HG02970 (cell line): ENCODE results near the gene ALKBH1.
"Not testable (repeated sequence)": the region's sequence is repeated elsewhere in the genome, so short reads cannot be mapped to it uniquely, and the experiment has no call there.

Experiments
- ATAC-seq: cut with Tn5 transposase; IDR thresholded peaks from one replicate; pipeline ENCODE4 v1.9.1; 2021; ENCODE audit warnings: mild to moderate bottlenecking, moderate library complexity, moderate number of reproducible peaks; ENCODE audit not compliant: unreplicated experiment, low FRiP score

ALKBH1 gene, protein sequence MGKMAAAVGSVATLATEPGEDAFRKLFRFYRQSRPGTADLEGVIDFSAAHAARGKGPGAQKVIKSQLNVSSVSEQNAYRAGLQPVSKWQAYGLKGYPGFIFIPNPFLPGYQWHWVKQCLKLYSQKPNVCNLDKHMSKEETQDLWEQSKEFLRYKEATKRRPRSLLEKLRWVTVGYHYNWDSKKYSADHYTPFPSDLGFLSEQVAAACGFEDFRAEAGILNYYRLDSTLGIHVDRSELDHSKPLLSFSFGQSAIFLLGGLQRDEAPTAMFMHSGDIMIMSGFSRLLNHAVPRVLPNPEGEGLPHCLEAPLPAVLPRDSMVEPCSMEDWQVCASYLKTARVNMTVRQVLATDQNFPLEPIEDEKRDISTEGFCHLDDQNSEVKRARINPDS

DNA sequence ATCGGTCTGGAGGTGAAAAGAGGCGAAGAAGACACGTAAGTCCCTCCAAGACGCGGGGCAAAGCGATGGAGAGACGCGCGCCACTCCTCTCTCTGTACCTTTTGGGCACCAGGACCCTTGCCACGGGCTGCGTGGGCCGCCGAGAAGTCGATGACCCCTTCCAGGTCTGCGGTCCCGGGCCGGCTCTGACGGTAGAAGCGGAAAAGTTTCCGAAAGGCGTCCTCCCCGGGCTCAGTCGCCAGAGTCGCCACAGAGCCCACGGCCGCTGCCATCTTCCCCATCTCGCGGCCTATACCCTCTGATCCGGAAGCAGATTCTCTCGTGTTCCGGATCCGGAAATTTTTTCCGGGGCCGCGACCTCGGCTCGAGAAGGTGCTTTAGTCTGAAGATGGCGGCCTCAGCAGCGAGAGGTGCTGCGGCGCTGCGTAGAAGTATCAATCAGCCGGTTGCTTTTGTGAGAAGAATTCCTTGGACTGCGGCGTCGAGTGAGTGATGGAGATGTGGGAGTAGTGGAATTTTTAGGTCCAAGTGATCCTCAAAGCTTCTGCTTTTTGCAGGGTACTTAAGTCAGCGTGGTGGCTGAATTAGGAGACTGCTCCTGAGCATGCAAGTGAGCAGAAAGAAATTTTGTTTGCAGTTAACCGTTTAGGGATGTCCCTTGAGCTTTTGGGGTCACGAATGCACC, at the start of gene ALKBH1, which contains the start of gene SLIRP:
Gene ALKBH1, minus strand, starts transcription at position 300 of the 685 bp plus-strand sequence. Its CDS starts 19 bp downstream, at position 281.
Gene SLIRP, plus strand, starts transcription at position 380 of the 685 bp plus-strand sequence. Its CDS starts 9 bp downstream, at position 389.
- peak; percentile 96 for ATAC-seq

DNA sequence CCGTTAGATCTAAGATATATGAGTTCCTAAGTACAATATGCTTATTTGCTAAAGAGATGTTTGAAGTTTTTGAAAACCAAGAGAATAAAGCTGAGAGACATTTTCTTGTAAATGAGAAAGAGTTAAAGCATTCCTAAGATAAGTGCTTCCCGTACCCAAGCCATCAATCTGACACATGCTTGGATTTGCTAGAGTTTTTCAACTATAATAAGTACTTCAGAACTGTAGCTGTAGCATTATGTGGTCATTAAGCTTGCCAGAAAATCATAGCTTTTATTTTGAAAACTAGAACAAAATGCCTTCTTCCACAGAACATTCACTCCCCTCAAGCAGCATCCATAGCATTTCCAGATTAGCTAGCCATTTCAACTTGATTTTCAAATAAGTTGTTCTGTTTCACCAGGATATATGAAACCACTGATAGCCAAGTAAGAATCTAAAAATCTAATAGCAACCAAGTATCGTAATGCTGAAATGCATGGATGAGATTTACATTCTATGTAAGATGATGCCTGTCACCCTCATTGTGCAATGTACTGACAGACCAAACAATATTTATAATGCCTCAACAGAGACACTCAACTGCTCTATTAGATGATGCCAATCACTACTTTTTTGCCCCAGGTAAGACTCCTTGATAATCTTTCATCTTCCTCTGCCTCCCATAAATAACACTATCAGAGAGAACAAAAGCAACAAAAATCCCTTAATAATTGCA, 45.1 kb upstream of the ALKBH1 start:
- no peak for ATAC-seq

DNA sequence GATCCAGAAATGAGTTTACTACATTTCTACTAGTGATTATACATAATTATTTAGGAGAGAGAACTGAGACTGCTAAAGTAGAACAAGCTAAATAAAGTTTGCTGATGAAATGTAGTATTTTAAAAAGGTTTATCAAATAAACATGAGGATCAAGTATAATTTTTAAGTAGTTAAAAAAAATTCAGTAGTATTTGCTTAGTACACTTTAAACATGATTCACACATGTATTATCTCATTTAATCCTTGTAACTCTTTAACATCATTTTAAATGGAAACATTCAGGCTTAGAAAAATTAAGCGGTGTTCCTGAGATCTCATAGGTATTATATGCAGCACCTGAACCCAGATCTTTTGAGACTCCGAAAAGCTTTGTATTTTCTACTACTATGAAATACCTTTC, 44.4 kb upstream of the ALKBH1 start:
- ATAC-seq, result no peak

- ATAC-seq, result not testable (repeated sequence)
These were observed 39.6 kb upstream of the ALKBH1 start for GRCh38 chr14:77747425-77747824.

GRCh38 chr14:77746064-77746702, 38.4 kb upstream of the ALKBH1 start:
- ATAC-seq, result no peak

GRCh38 chr14:77741438-77741837, 33.6 kb upstream of the ALKBH1 start:
- no peak for ATAC-seq

GRCh38 chr14:77738559-77739250, 30.9 kb upstream of the ALKBH1 start:
- no peak for ATAC-seq

- no peak for ATAC-seq
These were observed 23.2 kb upstream of the ALKBH1 start for GRCh38 chr14:77730976-77731497.

DNA sequence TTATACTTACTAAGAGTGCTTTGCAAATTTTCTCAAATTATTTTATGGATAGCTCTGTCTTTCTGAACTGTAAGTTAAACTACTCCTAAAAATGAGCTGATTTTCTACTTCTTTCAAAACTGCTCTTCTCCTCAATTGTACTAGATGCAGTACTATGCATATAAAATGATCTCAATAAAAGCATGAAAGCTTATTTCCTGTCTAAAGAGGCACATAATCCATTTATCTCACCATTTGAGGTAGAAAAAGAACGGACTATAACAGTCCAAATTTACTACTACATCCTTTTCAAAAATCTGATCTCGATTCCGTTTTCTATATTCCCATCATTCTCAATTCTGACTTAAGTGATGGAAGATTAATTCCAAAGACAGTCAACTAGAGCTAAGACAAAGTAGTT, 14.5 kb upstream of the ALKBH1 start:
- no peak for ATAC-seq

GRCh38 chr14:77721437-77721836, 13.6 kb upstream of the ALKBH1 start:
- ATAC-seq, result no peak

- ATAC-seq, result no peak
These were observed 9.9 kb upstream of the ALKBH1 start for GRCh38 chr14:77717608-77718305.

- ATAC-seq, result no peak
These were observed 7.1 kb upstream of the ALKBH1 start for GRCh38 chr14:77714926-77715325.

GRCh38 chr14:77710364-77710763, 2.5 kb upstream of the ALKBH1 start:
- ATAC-seq, result no peak

- ATAC-seq, result no peak
These were observed 1.6 kb upstream of the ALKBH1 start for GRCh38 chr14:77709412-77709811.

- no peak for ATAC-seq
These were observed 926 bp upstream of the ALKBH1 start for GRCh38 chr14:77708749-77709148.

DNA sequence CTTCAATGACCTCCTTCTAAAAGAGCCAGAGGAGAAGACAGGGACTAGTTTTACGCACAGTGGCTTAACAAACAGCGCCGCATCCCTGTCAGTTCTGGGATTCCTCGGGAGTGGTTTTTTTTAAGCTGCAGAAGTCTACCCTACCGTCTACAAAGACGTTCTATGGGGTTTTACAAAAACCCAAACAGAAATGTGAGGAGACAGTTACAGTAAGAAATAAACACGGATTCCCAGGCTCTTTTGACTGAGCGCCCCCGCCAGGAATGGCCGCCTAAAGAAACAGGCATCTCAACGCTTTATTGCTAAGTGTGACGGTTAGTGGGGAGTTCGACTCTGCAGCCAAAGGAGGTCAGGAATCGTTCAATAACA, 484 bp downstream of the ALKBH1 start:
- peak; percentile 27 for ATAC-seq

GRCh38 chr14:77691259-77691658, 16.6 kb downstream of the ALKBH1 start:
- no peak for ATAC-seq

DNA sequence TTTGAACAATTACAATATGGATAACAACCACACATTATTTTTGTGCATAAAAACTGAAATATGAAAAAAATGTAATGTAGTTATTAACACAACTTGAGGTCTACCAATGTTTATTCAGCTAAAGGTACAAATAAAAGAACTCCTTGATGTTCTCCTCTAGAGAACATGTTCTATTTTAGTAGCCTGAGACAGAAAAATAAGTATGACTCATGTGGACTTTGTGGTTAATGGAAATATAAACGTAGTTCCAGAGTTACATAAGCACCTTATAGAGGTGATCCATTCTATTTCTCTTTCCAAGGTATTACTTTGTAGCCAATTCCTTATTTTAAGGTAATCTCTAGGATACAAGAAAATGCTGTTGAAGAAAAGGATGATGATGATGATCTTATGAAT, 25.7 kb downstream of the ALKBH1 start:
- ATAC-seq, result no peak
